Measurements from ENCODE around the gene TGFB2.

GRCh38 chr1:218401441-218401997, 56.4 kb downstream of the TGFB2 start:
- TF ChIP-seq CTCF (IDR thresholded peaks at IDR 0.05) (no peak), POLR2A (IDR thresholded peaks at IDR 0.05) (no peak), POLR2AphosphoS5 (IDR thresholded peaks at IDR 0.05) (no peak), EP300 (IDR thresholded peaks at IDR 0.05) (no peak)

All from sigmoid colon (tissue), 4 donors.